Ovary (tissue), 9 donors: ENCODE results near the gene CTNNA3. TPM values are rescaled to one million over a fixed set of nuclear protein-coding genes. Genes with fewer than 3 reads are reported as not detected.

ENCODE experiments used
- DNase-seq, 5 donors: peaks; one replicate each; pipeline ENCODE4 v3.0.0-alpha.2; 2019 to 2020
- H3K27ac ChIP-seq, 2 donors: fragments of 200-600 bp; one replicate each; pipeline versions ENCODE4 v1.5.1 to v1.8.0; 2019 to 2022
- H3K27me3 ChIP-seq: fragments of 200-600 bp; one replicate; pipeline ENCODE4 v1.8.0; 2022
- H3K36me3 ChIP-seq: fragments of 200-600 bp; sonication (generic); one replicate; pipeline ENCODE4 v1.5.1; 2019
- H3K4me1 ChIP-seq: one replicate; pipeline ENCODE4 v1.8.1; 2013; ENCODE audit warnings: mild to moderate bottlenecking, moderate library complexity; ENCODE audit not compliant: insufficient read depth
- H3K4me3 ChIP-seq: fragments of 200-600 bp; sonication (generic); one replicate; pipeline ENCODE4 v1.5.1; 2017
- H3K9me3 ChIP-seq, 2 donors: fragments of 200-600 bp in 1 of 2; sonication (generic) in 1 of 2; one replicate each; pipeline versions ENCODE4 v1.5.1 to v1.8.1; 2013 to 2019; ENCODE audit warnings: mild to moderate bottlenecking in 1 of 2, moderate library complexity in 1 of 2
- CTCF ChIP-seq, 3 donors: fragments of 450-650 bp in 2 of 3; fragments of 200-600 bp in 1 of 3; IDR thresholded peaks; one replicate each; pipeline versions ENCODE4 v1.5.1 to v1.8.0; 2016 to 2022; ENCODE audit warnings: antibody characterized with exemption in 3 of 3, mild to moderate bottlenecking in 1 of 3
- EP300 ChIP-seq: sonication (generic); formaldehyde crosslinking; IDR thresholded peaks from one replicate; pipeline ENCODE4 v1.6.1; 2017; ENCODE audit warnings: antibody characterized with exemption
- POLR2A ChIP-seq: fragments of 450-650 bp; IDR thresholded peaks from one replicate; pipeline ENCODE4 v1.6.1; 2017; ENCODE audit warnings: antibody characterized with exemption, mild to moderate bottlenecking, moderate library complexity
- WGBS, 3 donors: extraction: QIAGEN DNeasy Blood & Tissue Kit in 1 of 3; methylation state at CpG; one replicate each; pipeline versions ENCODE4 v1.1.5 to v1.1.7; 2013 to 2017; 5-methylcytosine and 5-hydroxymethylcytosine counted together
- intact Hi-C, 4 donors: fragments of 100-400 bp; cut with DNase I; formaldehyde crosslinking; loops; one replicate each; pipeline versions ENCODE4 v1.11.0 to v1.15.1; 2022 to 2023
- polyA plus RNA-seq, 2 donors: library from polyadenylated mRNA; stranded (reverse); fragments of 200-250 nt in 1 of 2; fragments of 350-450 nt in 1 of 2; fragmentation: Illumina TruSeq in 1 of 2; extraction: RNeasy Lipid Tissue Mini Kit (QIAGEN cat#74804) in 1 of 2; gene quantifications; one replicate each; pipeline ENCODE4 v1.2.3, GENCODE V29; 2013 to 2014
- total RNA-seq, 7 donors: library from RNA; depleted of rRNA in 2 of 7; stranded (reverse); fragments of >200 nt in 2 of 7; fragmentation: NEBNext Ultra II Directional in 3 of 7; extraction: Animal tissue kit (Norgen Biotek cat#: 25700) in 3 of 7; gene quantifications; one replicate each; pipeline versions ENCODE4 v1.1.0 to v1.2.4, GENCODE V29; 2016 to 2023
- donor health status: DM: no; HTN: no; CAD: no; lungs with moderate emphysema.
- donor health status: DM: no; HTN: no; CAD: no.
- donor health status: Bipolar disorder and iron deficiency.
- donor health status: DM: yes; HTN: yes; CAD: no.
- donor health status: DM: no; HTN: no; CAD: no.
- donor health status: DM: yes; HTN: yes; CAD: no.

Gene CTNNA3
- total and polyA plus RNA-seq, 9 donors: 1.9 to 9.7 (median 4.0) TPM

GRCh38 chr10:67473850-67474633, 222.0 kb downstream of the CTNNA3 start:
- H3K27me3 ChIP-seq: no peaks in the 10 kb centered on the region
- H3K36me3 ChIP-seq: no peaks in the 10 kb centered on the region
- intact Hi-C loops: loop anchor here in 1 of 4 donors (5.0 kb wide), 1 partner anchor 1802 kb away; no protein-coding TSS in a partner anchor
- no peaks in the 10 kb centered on the region for H3K9me3 ChIP-seq
- WGBS, 3 donors: 61 to 73% (median 65%) methylated on average over 3 of the region's 3 CpGs
- no peak for DNase-seq
- no peak overlapping the region for H3K27ac ChIP-seq
- H3K4me3 ChIP-seq: no peak overlapping the region
- H3K4me1 ChIP-seq: no peaks in the 10 kb centered on the region
- TF ChIP-seq POLR2A (no peak), CTCF (IDR thresholded peaks at IDR 0.05) (no peak), EP300 (no peak)

GRCh38 chr10:67471022-67471421, 225.0 kb downstream of the CTNNA3 start:
- no peaks in the 10 kb centered on the region for H3K36me3 ChIP-seq
- H3K9me3 ChIP-seq: no peaks in the 10 kb centered on the region
- H3K4me3 ChIP-seq: no peak overlapping the region
- no peak overlapping the region for H3K27ac ChIP-seq
- DNase-seq: no peak
- intact Hi-C loops: loop anchor here in 1 of 4 donors (5.0 kb wide), 1 partner anchor 1799 kb away; no protein-coding TSS in a partner anchor
- TF ChIP-seq CTCF (IDR thresholded peaks at IDR 0.05) (no peak), EP300 (no peak), POLR2A (no peak)
- H3K27me3 ChIP-seq: no peaks in the 10 kb centered on the region
- H3K4me1 ChIP-seq: no peaks in the 10 kb centered on the region
- WGBS, 3 donors: 53 to 58% (median 58%) methylated on average over 3 of the region's 3 CpGs

DNA sequence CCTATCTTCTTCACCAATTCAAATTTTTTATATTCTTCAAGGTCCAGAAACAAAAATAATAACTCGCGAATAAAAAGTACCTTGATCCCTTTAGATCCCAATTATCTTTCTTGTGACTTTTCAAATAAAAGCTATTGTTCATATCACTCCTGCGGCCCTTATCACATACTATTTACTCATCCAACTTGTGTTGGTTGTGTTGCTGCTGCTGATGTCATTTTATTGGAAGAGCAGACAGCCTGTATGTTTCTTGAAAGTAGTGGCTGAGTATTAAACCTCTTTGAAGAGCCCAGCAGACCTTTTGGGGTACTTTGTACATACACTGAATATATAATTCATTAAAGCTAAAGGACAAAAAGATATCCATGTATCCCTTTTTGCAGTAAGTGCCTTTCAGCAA, 231.7 kb downstream of the CTNNA3 start:
- no peaks in the 10 kb centered on the region for H3K4me1 ChIP-seq
- no peak overlapping the region for H3K4me3 ChIP-seq
- WGBS, 3 donors: 44 to 88% (median 50%) methylated on average over 3 of the region's 3 CpGs
- no peaks in the 10 kb centered on the region for H3K27me3 ChIP-seq
- no peaks in the 10 kb centered on the region for H3K9me3 ChIP-seq
- no peaks in the 10 kb centered on the region for H3K36me3 ChIP-seq
- TF ChIP-seq EP300: no peak
- TF ChIP-seq CTCF (IDR thresholded peaks at IDR 0.05): no peak
- TF ChIP-seq POLR2A: no peak
- no peak overlapping the region for H3K27ac ChIP-seq
- intact Hi-C loops: no loop called here
- DNase-seq: no peak

DNA sequence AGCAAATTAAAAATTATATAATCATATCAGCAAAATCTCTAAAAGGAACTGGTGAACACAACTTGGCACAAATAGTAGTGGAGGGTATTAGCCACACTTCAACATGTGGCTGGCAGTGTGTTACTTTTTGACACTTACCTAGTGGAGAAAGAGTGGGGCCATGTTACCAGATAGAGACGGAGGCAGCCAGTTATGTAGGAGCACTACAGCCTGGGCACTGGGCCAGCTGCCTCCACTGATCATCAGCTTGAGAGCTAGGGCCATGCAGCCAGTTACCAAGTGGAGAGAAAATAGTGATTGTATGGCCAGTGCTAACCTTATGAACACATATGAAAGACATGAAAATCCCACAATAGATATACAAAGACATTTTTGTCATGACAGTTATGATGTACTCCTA, 243.1 kb downstream of the CTNNA3 start:
- H3K4me3 ChIP-seq: no peak overlapping the region
- no peaks in the 10 kb centered on the region for H3K9me3 ChIP-seq
- no peak overlapping the region for H3K27ac ChIP-seq
- TF ChIP-seq POLR2A (no peak), CTCF (IDR thresholded peaks at IDR 0.05) (no peak), EP300 (no peak)
- WGBS, 3 donors: 63 to 70% (median 69%) methylated on average over 1 of the region's 1 CpG
- intact Hi-C loops: no loop called here
- no peaks in the 10 kb centered on the region for H3K36me3 ChIP-seq
- no peaks in the 10 kb centered on the region for H3K27me3 ChIP-seq
- H3K4me1 ChIP-seq: peaks cover 2% of the 10 kb centered on the region
- DNase-seq: no peak
